B cell (primary cell): ENCODE data around the gene E2F2. TPM values are rescaled to one million over a fixed set of nuclear protein-coding genes. Genes with fewer than 3 reads are reported as not detected.
"Not testable (repeated sequence)": the region's sequence is repeated elsewhere in the genome, so short reads cannot be mapped to it uniquely, and the experiment has no call there.

ENCODE experiments used
- ATAC-seq: fragments of 200-7000 bp; cut with Tn5 transposase; one replicate; pipeline ENCODE4 v1.10.0; 2021; ENCODE audit warnings: low read depth, mild to moderate bottlenecking, moderate number of reproducible peaks, moderate library complexity
- CTCF ChIA-PET: fragments of 350-600 bp; sonication (Branson Sonifier 250); formaldehyde crosslinking; loops from one replicate; lab custom pipeline; 2021; ENCODE audit warnings: antibody characterized with exemption, inconsistent platforms; lab: Charles Lee
- POLR2A ChIA-PET: fragments of 350-600 bp; sonication (Branson Sonifier 250); formaldehyde crosslinking; loops from one replicate; lab custom pipeline; 2021; ENCODE audit warnings: antibody characterized with exemption; lab: Charles Lee
- DNase-seq: peaks from one replicate; pipeline ENCODE4 v3.0.0; 2013
- H2AFZ ChIP-seq: 2 replicates; pipeline ENCODE4 v1.6.1; 2012; ENCODE audit warnings: mild to moderate bottlenecking, low read depth, low read length; ENCODE audit not compliant: insufficient read depth, poor library complexity, severe bottlenecking
- H3K27ac ChIP-seq, 2 donors: 1 replicate in 1 of 2; 2 replicates in 1 of 2; pipeline ENCODE4 v1.5.1; 2012 to 2013; ENCODE audit warnings: low read length in 2 of 2, mild to moderate bottlenecking in 2 of 2, moderate library complexity in 1 of 2
- H3K27me3 ChIP-seq, 4 experiments: fragments of 200-600 bp in 1 of 4; sonication (generic) in 1 of 4; replicated peaks in 1 of 4; 1 replicate in 2 of 4; 2 replicates in 2 of 4; pipeline versions ENCODE4 v1.6.1 to v1.7.0; 2013 to 2016; ENCODE audit warnings: low read length in 3 of 4, mild to moderate bottlenecking in 2 of 4, mixed read lengths in 1 of 4, moderate library complexity in 1 of 4; ENCODE audit not compliant: insufficient read depth in 4 of 4, control insufficient read depth in 3 of 4; ENCODE audit errors: control extremely low read depth in 1 of 4
- H3K36me3 ChIP-seq, 2 experiments: replicated peaks in 1 of 2; 1 replicate in 1 of 2; 2 replicates in 1 of 2; pipeline versions ENCODE4 v1.6.1 to v1.7.1; 2013; ENCODE audit warnings: low read length in 1 of 2; ENCODE audit not compliant: insufficient read depth in 2 of 2, control insufficient read depth in 1 of 2; ENCODE audit errors: control extremely low read depth in 1 of 2, extremely low read depth in 1 of 2
- H3K4me1 ChIP-seq, 2 donors: fragments of 200-600 bp in 1 of 2; sonication (generic) in 1 of 2; 1 replicate in 1 of 2; 2 replicates in 1 of 2; pipeline versions ENCODE4 v1.5.1 to v1.6.1; 2013 to 2017; ENCODE audit warnings: low read length in 2 of 2; ENCODE audit not compliant: control insufficient read depth in 2 of 2, insufficient read depth in 2 of 2
- H3K4me2 ChIP-seq: replicated peaks from 2 replicates; pipeline ENCODE3; 2012; ENCODE audit warnings: mild to moderate bottlenecking, low read depth, low read length; ENCODE audit not compliant: poor library complexity, severe bottlenecking
- H3K4me3 ChIP-seq, 5 experiments: fragments of 200-600 bp in 1 of 5; sonication (generic) in 1 of 5; 1 replicate in 3 of 5; 2 replicates in 2 of 5; pipeline versions ENCODE4 v1.5.1 to v1.7.0; 2011 to 2016; ENCODE audit warnings: low read length in 4 of 5, mild to moderate bottlenecking in 4 of 5, low read depth in 2 of 5, control low read depth in 1 of 5, moderate library complexity in 1 of 5; ENCODE audit not compliant: insufficient read depth in 1 of 5; ENCODE audit errors: control extremely low read depth in 1 of 5, extremely low read depth in 1 of 5
- H3K79me2 ChIP-seq: fragments of 200-600 bp; sonication (generic); one replicate; pipeline ENCODE4 v1.6.0; 2016; ENCODE audit warnings: low read length; ENCODE audit not compliant: control insufficient read depth, insufficient read depth
- H3K9ac ChIP-seq: fragments of 200-600 bp; sonication (generic); 2 replicates; pipeline ENCODE4 v1.6.1; 2017; ENCODE audit warnings: mild to moderate bottlenecking, low read length, moderate library complexity
- H3K9me3 ChIP-seq, 3 donors: one replicate each; pipeline versions ENCODE4 v1.6.1 to v1.7.1; 2013; ENCODE audit warnings: low read length in 2 of 3; ENCODE audit not compliant: control insufficient read depth in 2 of 3, insufficient read depth in 1 of 3; ENCODE audit errors: control extremely low read depth in 1 of 3
- H4K20me1 ChIP-seq: 2 replicates; pipeline ENCODE4 v1.6.0; 2012; ENCODE audit warnings: mild to moderate bottlenecking, low read length; ENCODE audit not compliant: insufficient read depth, control insufficient read depth, poor library complexity, severe bottlenecking
- H3K27ac Mint-ChIP-seq: one replicate; pipeline ENCODE4 v1.8.0; 2021; ENCODE audit warnings: mixed read lengths
- H3K27me3 Mint-ChIP-seq: one replicate; pipeline ENCODE4 v1.8.0; 2021; ENCODE audit warnings: mixed read lengths
- H3K4me1 Mint-ChIP-seq: one replicate; pipeline ENCODE4 v1.8.0; 2021; ENCODE audit warnings: mixed read lengths
- H3K4me3 Mint-ChIP-seq: one replicate; pipeline ENCODE4 v1.8.0; 2021; ENCODE audit warnings: mixed read lengths
- H3K9me3 Mint-ChIP-seq: one replicate; pipeline ENCODE4 v1.8.0; 2022; ENCODE audit warnings: mixed read lengths; ENCODE audit not compliant: insufficient read depth
- EZH2 ChIP-seq: IDR thresholded peaks from 2 replicates; pipeline ENCODE4 v1.6.1; 2012; ENCODE audit warnings: borderline replicate concordance, low read depth, mild to moderate bottlenecking, moderate library complexity, low read length; ENCODE audit not compliant: insufficient read depth, poor library complexity, severe bottlenecking
- whole genome bisulfite sequencing: methylation state at CpG from one replicate; pipeline ENCODE4 v1.1.5; 2013; ENCODE audit warnings: missing lambda C conversion rate; ENCODE audit not compliant: insufficient coverage; 5-methylcytosine and 5-hydroxymethylcytosine counted together
- intact Hi-C: fragments of 100-400 bp; cut with micrococcal nuclease; formaldehyde crosslinking; loops from one replicate; pipeline ENCODE4 v1.10.0; 2022
- polyA plus RNA-seq: library from polyadenylated mRNA; depleted of rRNA; stranded (reverse); fragments of >200 nt; gene quantifications from 2 replicates; pipeline ENCODE4 v1.2.3, GENCODE V29; 2012
- total RNA-seq, 2 donors: library from RNA; stranded (reverse); fragments of 120-200 nt in 1 of 2; gene quantifications; 1 replicate in 1 of 2; 2 replicates in 1 of 2; pipeline versions ENCODE4 v1.2.3 to v1.2.4, GENCODE V29; 2013 to 2022
- TF ChIP-seq, protein P1 (sequence below): fragments of 200-600 bp; IDR thresholded peaks from one replicate; pipeline ENCODE4 v1.8.0; 2022; ENCODE audit warnings: antibody characterized with exemption, mild to moderate bottlenecking

E2F2 gene
- total and polyA plus RNA-seq, 2 donors (not counting 1 experiment from before 2014, with no cell fraction given), result 2.4 to 3.2 TPM

- TF ChIP-seq, protein P1, sequence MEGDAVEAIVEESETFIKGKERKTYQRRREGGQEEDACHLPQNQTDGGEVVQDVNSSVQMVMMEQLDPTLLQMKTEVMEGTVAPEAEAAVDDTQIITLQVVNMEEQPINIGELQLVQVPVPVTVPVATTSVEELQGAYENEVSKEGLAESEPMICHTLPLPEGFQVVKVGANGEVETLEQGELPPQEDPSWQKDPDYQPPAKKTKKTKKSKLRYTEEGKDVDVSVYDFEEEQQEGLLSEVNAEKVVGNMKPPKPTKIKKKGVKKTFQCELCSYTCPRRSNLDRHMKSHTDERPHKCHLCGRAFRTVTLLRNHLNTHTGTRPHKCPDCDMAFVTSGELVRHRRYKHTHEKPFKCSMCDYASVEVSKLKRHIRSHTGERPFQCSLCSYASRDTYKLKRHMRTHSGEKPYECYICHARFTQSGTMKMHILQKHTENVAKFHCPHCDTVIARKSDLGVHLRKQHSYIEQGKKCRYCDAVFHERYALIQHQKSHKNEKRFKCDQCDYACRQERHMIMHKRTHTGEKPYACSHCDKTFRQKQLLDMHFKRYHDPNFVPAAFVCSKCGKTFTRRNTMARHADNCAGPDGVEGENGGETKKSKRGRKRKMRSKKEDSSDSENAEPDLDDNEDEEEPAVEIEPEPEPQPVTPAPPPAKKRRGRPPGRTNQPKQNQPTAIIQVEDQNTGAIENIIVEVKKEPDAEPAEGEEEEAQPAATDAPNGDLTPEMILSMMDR, result no peak
- TF ChIP-seq EZH2, result no peak
- H3K4me2 ChIP-seq, result no peak overlapping the region
- ChIA-PET CTCF (interaction anchor here (0.6 to 11.7 kb wide), 49 partner anchors 8 to 1743 kb away, joined by 3 to 446 read pairs (median 5); partner anchors contain the start of genes ASAP3, E2F2, HNRNPR and RPL11), POLR2A (interaction anchor here (0.5 to 4.1 kb wide), 7 partner anchors 12 to 138 kb away, joined by 3 to 40 read pairs (median 5); partner anchors contain the start of genes ASAP3 and E2F2)
- peaks cover 0 to 3% (median 0%) of the 10 kb centered on the region in 4 experiments for H3K27me3 ChIP-seq
- intact Hi-C loops, result loop anchor here (1.0 kb wide), 3 partner anchors 12 to 141 kb away; partner anchors contain the start of gene ASAP3
- no peaks in the 10 kb centered on the region for H3K9me3 ChIP-seq
- peaks cover 3 to 13% of the 10 kb centered on the region in 2 donors for H3K4me1 ChIP-seq
- Mint-ChIP-seq H3K4me1 (peaks cover 17% of the 10 kb centered on the region), H3K9me3 (no peaks in the 10 kb centered on the region), H3K27ac (no peak overlapping the region), H3K4me3 (no peak overlapping the region), H3K27me3 (peaks cover 1% of the 10 kb centered on the region)
- H2AFZ ChIP-seq, result no peak overlapping the region
- no peak for ATAC-seq
- H3K79me2 ChIP-seq, result no peaks in the 10 kb centered on the region
- no peak overlapping the region for H3K4me3 ChIP-seq
- H3K27ac ChIP-seq, result no peak overlapping the region
- DNase-seq, result no peak
- no peaks in the 10 kb centered on the region for H4K20me1 ChIP-seq
- WGBS, result 76% methylated on average over 5 of the region's 7 CpGs
- H3K9ac ChIP-seq, result no peak overlapping the region
- no peaks in the 10 kb centered on the region for H3K36me3 ChIP-seq
Observed at GRCh38 chr1:23496490-23497181, 34.4 kb downstream of the E2F2 start.

DNA sequence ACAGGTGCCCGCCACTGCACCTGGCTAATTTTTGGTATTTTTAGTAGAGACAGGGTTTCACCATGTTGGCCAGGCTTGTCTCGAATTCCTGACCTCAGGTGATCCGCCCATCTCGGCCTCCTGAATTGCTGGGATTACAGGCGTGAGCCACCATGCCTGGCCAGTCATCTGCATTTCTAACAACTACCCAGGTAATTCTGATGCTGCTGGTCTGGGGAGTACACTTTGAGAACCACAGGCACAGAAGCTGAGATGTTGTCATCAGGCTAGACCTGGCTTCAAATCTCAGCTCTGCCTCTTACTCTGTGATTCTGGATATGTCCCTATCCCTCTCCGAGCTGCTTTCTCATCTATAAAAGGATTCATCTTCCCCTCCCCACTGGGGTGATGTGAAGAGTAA, 36.2 kb downstream of the E2F2 start:
- H3K27ac Mint-ChIP-seq, H3K27ac ChIP-seq, H2AFZ ChIP-seq, H4K20me1 ChIP-seq, DNase-seq, H3K79me2 ChIP-seq, H3K4me1 ChIP-seq, POLR2A ChIA-PET, H3K9me3 Mint-ChIP-seq, H3K4me3 Mint-ChIP-seq, H3K9ac ChIP-seq, H3K4me1 Mint-ChIP-seq, H3K4me3 ChIP-seq, H3K9me3 ChIP-seq, H3K36me3 ChIP-seq, ATAC-seq, intact Hi-C loops, H3K4me2 ChIP-seq: not testable (repeated sequence)
- H3K27me3 ChIP-seq, result peaks cover 0 to 11% (median 2%) of the 10 kb centered on the region in 4 experiments
- CTCF ChIA-PET, result interaction anchor here (0.6 to 11.7 kb wide), 7 partner anchors 10 to 277 kb away, joined by 3 to 446 read pairs (median 58); partner anchors contain the start of genes ASAP3 and E2F2
- 88% methylated on average over 4 of the region's 6 CpGs for WGBS
- peaks cover 15% of the 10 kb centered on the region for H3K27me3 Mint-ChIP-seq

DNA sequence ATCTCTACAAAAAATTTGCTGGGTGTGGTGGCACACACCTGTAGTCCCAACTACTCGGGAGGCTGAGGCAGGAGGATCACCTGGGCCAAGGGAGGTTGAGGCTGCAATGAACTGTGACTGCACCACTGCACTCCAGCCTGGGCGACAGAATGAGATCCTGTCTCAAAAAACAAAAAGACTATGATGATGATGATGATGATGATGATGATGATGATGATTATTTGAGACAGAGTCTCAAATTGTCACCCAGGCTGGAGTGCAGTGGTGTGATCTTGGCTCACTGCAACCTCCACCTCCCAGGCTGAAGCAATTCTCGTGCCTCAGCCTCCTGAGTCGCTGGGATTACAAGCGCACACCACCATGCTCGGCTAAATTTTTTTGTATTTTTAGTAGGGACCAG, 38.3 kb downstream of the E2F2 start:
- CTCF ChIA-PET, result interaction anchor here (10.0 to 11.7 kb wide), 2 partner anchors 36 to 49 kb away, joined by 332 to 446 read pairs; partner anchors contain the start of gene E2F2
- 100% methylated on average over 1 of the region's 6 CpGs for WGBS
- H3K36me3 ChIP-seq, H3K4me3 Mint-ChIP-seq, H3K9ac ChIP-seq, H3K79me2 ChIP-seq, intact Hi-C loops, H4K20me1 ChIP-seq, H3K9me3 Mint-ChIP-seq, H3K27ac Mint-ChIP-seq, H3K27ac ChIP-seq, ATAC-seq, H3K4me1 ChIP-seq, H3K4me1 Mint-ChIP-seq, H3K9me3 ChIP-seq, H3K4me2 ChIP-seq, DNase-seq, H3K4me3 ChIP-seq, H2AFZ ChIP-seq: not testable (repeated sequence)
- peaks cover 26% of the 10 kb centered on the region for H3K27me3 Mint-ChIP-seq
- peaks cover 0 to 11% (median 7%) of the 10 kb centered on the region in 4 experiments for H3K27me3 ChIP-seq
- POLR2A ChIA-PET, result interaction anchor here (0.6 kb wide), 1 partner anchor 46 kb away, joined by 3 read pairs; no protein-coding TSS in a partner anchor
